Skin epidermis (tissue), 12 donors: ENCODE data around the gene DCTN1.

ENCODE experiments used
- H3K27ac ChIP-seq, 21 experiments: fragments of 200-600 bp; sonication (generic) in 11 of 21; one replicate each; pipeline ENCODE4 v1.5.0; 2020; ENCODE audit warnings: mild to moderate bottlenecking in 3 of 21, inconsistent platforms in 2 of 21, moderate library complexity in 2 of 21
- H3K4me3 ChIP-seq, 7 experiments: fragments of 200-600 bp; sonication (generic) in 2 of 7; one replicate each; pipeline ENCODE4 v1.5.0; 2020; ENCODE audit warnings: inconsistent platforms in 2 of 7, mild to moderate bottlenecking in 2 of 7, moderate library complexity in 1 of 7

DCTN1 gene

DNA sequence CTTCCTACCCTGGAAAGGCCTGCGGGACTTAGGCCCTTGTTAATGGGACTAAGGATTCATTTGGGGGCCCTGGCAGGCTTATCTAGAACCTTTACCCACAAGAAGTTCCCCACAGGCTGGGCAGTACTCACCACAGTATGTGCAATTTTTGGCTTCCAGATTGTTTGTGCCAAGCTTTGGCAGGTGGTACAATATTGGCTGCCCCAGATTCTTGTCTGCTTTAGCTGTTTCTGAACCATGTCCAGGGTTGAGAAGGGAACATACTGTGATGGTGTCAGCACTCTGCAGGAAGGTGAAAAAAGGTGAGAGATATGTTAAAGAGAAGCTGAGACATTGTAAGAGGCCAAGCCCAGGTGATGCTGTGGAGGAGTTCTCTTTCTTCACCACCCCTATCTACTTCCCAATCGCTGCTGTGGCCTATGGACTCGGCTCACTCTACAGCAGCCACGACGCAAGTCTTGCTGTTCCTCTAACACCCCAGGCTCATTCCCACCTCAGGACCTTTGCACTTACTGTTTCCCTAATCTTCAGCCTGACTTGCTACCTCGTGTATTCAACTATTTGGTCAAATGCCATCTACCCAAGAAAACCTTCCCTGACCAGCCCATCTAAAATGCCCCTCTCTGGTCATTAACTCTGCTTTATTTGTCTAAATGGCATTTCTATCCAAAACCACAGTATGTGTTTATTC lies 46.1 kb downstream of the DCTN1 start:
- Histone ChIP-seq H3K4me3 (no peak overlapping the region), H3K27ac (no peak overlapping the region)

GRCh38 chr2:74333175-74333574 lies 46.9 kb downstream of the DCTN1 start:
- Histone ChIP-seq H3K27ac (no peak overlapping the region), H3K4me3 (no peak overlapping the region)

- H3K4me3 ChIP-seq: no peak overlapping the region
- H3K27ac ChIP-seq: no peak overlapping the region
These were observed 47.4 kb downstream of the DCTN1 start for GRCh38 chr2:74332550-74333174.

DNA sequence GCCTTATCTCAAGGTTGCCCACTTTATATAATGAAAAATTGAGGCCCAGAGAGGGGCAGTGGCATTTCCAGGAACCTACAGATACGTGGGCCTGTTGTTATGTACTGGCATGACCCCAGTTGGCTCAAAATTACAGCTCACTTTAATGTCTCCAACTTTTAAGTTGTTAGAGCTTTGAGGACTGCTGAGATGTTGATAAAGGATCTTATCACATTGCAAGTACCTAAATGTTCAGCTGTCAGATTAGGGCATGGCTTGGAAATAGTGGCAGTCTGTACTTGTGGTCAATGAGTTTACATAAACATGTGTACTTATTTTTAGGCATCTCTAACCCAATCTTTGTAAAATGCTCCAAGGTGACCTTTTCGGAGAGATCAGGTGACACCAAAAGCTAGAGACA lies 51.5 kb downstream of the DCTN1 start:
- no peak overlapping the region for H3K27ac ChIP-seq

DNA sequence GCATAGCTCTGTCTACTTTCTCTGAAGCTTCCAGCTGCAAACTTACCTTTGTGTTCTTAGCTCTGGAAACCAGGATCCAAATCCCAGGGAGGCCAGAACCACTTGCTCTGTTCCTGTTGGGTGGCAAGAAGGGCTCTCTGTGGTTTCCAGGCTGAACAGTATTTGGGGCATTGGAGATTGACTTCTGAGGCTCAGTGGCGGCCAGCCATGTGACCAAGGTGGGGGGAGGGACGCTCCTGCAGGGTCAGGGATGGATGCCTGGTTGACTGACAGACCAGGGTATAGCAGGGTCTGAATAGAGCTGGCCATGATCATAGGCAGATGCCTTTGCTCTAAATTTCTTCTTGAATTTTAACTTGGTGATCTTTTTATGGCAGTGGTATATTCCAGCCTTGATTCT lies 52.0 kb downstream of the DCTN1 start:
- H3K27ac ChIP-seq: no peak overlapping the region
- H3K4me3 ChIP-seq: no peak overlapping the region

More for the DNA sequence above, 51.5 kb downstream of the DCTN1 start:
- H3K4me3 ChIP-seq: no peak overlapping the region

- Histone ChIP-seq H3K27ac (no peak overlapping the region), H3K4me3 (no peak overlapping the region)
These were observed 52.5 kb downstream of the DCTN1 start for GRCh38 chr2:74327627-74328026.

GRCh38 chr2:74327199-74327598 lies 52.9 kb downstream of the DCTN1 start:
- Histone ChIP-seq H3K4me3 (no peak overlapping the region), H3K27ac (no peak overlapping the region)

- no peak overlapping the region for H3K27ac ChIP-seq
- H3K4me3 ChIP-seq: no peak overlapping the region
These were observed 54.3 kb downstream of the DCTN1 start for GRCh38 chr2:74325815-74326214.

DNA sequence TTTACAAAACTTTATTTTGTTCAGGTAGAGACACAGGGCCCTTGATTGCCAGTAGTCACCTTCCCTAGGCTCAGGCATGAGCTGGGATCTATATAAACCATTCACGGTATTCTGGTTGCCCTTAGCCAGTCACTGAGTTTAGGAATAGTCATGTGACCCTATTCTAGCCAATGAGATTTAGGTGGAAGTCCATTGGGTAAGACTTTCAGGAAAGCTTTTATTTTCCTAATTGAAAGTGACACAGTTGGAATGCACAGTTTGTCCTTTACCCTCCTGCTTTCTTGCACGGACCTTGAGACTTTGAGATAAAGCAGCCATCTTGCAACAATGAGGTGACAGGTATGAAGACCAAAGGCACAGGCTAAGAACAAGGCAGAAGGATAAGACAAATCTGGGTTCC lies 58.4 kb downstream of the DCTN1 start:
- Histone ChIP-seq H3K4me3 (no peak overlapping the region), H3K27ac (no peak overlapping the region)

DNA sequence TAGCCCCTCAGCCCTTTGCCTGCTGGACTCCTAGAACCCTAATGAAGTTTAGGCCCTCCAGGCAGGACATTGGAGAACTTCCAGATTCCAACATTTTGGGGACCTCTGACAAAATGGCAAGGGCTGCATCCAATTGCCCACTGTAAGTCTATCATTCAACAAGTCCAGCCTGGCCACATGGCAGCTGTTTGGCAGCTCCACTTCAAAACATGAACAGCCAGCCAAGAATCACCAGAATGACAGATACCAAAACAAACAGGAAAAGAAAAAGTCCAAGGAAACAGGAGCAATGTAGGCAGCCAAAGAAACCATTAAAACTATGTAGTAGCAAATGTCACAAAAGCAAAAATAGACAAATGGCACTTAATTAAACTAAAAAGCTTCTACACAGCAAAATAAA lies 62.4 kb downstream of the DCTN1 start:
- Histone ChIP-seq H3K4me3 (no peak overlapping the region), H3K27ac (no peak overlapping the region)

DNA sequence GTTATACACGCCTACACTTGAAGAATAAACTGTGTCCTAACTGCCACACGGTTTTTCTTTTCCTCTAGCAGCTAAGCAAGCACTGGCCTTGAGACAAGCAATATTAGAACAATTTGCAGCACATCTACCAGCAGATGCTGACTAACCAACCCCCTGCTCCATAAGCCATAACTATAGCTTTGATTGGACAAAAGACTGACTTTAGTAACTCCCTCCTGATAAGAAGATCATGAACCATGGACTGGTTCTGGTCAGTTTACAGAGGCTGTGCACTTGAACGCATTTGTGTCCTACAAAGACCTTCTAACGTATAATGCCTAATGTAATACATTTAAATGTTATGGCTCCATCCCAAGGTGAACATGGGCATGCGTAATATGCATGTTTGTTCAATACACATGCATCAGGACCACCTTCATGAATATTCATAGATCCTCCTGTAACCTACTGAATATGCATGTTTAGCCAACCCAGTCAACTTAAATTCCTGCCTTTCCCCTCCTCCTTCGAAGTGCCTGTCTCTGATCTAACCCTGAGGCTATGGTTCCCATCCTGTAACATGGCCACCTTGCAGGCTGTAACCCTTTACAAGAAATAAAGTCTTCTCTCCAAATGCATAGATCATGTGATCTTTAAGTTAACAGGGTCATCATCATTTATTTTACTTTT lies 63.4 kb downstream of the DCTN1 start:
- Histone ChIP-seq H3K4me3 (no peak overlapping the region), H3K27ac (no peak overlapping the region)

DNA sequence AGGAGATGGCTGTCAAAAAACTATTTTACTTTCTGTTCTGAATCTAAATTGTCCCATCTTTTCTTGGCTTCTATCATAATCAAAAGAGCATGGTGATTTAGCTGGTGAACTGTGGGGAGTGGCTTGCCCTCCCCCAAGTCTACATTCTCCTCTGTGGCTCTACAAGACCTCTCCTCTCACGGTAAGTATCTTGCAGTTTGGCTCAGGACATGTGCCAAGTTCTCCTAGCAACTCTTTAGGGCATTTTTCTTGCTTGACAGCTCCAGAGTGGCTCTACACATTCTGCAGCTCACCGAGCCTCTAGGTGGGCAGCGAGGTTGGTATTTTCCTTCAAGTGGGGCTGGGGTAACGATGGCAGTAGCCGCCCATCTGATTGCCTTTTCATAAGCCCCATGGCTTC lies 66.0 kb downstream of the DCTN1 start:
- H3K4me3 ChIP-seq: no peak overlapping the region

GRCh38 chr2:74313497-74313896 lies 66.6 kb downstream of the DCTN1 start:
- Histone ChIP-seq H3K4me3 (no peak overlapping the region), H3K27ac (no peak overlapping the region)

More for the DNA sequence above, 66.0 kb downstream of the DCTN1 start:
- no peak overlapping the region for H3K27ac ChIP-seq

- H3K4me3 ChIP-seq: no peak overlapping the region
These were observed 67.2 kb downstream of the DCTN1 start for GRCh38 chr2:74312913-74313312.

More at GRCh38 chr2:74312913-74313312, 67.2 kb downstream of the DCTN1 start:
- no peak overlapping the region for H3K27ac ChIP-seq
